HG03571 (cell line): Measurements from ENCODE around the gene MOBP.

Experiments
- ATAC-seq: cut with Tn5 transposase; IDR thresholded peaks from one replicate; pipeline ENCODE4 v1.9.1; 2021; ENCODE audit not compliant: unreplicated experiment

MOBP gene

DNA sequence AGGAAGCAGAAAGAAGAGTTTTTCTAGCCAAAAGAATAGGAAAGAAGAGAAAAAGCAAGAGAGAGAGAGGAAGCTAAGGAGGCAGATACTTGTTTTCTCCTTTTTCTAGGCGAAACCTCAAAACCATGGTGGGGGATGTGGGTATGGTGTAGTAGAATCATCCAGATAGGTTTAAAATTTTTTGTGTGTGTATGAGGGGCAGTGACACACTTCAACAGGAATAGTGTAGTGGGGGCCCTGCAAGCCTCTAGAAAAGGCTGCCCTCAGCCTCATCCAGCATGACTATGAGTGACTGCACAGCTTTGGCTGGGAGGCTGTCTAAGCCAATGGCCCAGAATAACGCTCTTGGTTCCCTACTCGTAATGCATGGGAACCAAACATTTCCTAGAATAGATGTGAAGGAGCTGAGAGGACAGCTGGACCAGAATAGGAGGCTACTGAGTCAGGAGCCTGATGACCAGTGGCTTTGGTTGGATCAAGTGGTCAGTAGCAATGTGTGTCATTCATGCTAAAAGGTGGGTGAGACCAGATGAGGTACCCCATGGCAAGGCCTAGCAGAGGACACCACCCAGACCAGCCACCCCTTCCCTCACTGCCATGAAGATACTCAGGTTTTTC lies 24.4 kb downstream of the MOBP start:
- no peak for ATAC-seq

GRCh38 chr3:39494781-39495180 lies 27.3 kb downstream of the MOBP start:
- no peak for ATAC-seq

DNA sequence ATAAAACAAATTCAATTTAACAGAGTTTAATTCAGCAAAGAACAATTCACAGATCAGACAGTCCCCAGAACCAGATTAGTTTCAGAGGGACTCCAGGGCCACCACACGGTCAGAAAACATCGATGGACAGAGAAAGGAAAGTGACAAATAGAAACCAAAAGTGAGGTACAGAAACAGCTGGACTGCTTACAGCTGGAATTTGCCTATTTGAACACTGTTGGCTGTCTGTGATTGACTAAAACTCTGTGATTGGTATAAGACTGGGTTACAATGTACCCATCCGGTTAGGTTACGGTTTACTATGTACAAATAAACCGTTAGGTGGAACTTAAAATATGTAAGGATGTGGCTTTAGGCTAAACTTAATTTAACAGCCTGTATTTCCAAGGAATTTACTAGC lies 30.3 kb downstream of the MOBP start:
- no peak for ATAC-seq

GRCh38 chr3:39499651-39500273 lies 32.3 kb downstream of the MOBP start:
- no peak for ATAC-seq

- no peak for ATAC-seq
Measured at GRCh38 chr3:39501059-39501458, 33.6 kb downstream of the MOBP start.

DNA sequence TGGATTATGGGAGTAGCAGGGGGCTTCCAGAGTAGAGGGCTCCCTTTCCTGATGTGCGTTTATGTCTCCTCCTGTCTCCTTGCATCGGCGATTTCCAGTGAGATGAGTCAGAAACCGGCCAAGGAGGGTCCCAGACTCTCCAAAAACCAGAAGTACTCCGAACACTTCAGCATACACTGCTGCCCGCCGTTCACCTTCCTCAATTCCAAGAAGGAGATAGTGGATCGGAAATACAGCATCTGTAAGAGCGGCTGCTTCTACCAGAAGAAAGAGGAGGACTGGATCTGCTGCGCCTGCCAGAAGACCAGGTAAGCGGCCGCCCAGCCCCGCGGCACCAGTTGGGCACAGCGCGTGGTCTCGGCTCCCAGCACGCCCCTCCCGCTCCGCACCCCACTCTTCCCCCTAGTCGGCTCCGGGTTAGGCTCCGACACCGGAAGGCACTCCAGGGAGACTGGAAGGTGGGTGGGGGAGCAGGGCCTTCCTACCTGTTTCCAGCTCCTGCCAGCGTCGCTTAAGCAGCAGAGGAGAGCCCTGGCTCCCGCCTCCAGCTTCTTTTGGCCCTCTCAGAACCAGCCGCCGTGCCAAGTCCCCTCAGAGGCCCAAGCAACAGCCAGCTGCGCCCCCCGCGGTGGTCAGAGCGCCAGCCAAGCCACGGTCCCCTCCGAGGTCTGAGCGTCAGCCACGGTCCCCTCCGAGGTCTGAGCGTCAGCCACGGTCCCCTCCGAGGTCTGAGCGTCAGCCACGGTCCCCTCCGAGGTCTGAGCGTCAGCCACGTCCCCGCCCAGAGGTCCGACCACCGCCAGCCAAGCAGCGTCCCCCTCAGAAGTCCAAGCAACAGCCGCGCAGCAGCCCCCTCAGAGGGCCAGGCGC lies 34.7 kb downstream of the MOBP start:
- no peak for ATAC-seq

GRCh38 chr3:39502838-39503145 lies 35.3 kb downstream of the MOBP start:
- ATAC-seq = no peak

DNA sequence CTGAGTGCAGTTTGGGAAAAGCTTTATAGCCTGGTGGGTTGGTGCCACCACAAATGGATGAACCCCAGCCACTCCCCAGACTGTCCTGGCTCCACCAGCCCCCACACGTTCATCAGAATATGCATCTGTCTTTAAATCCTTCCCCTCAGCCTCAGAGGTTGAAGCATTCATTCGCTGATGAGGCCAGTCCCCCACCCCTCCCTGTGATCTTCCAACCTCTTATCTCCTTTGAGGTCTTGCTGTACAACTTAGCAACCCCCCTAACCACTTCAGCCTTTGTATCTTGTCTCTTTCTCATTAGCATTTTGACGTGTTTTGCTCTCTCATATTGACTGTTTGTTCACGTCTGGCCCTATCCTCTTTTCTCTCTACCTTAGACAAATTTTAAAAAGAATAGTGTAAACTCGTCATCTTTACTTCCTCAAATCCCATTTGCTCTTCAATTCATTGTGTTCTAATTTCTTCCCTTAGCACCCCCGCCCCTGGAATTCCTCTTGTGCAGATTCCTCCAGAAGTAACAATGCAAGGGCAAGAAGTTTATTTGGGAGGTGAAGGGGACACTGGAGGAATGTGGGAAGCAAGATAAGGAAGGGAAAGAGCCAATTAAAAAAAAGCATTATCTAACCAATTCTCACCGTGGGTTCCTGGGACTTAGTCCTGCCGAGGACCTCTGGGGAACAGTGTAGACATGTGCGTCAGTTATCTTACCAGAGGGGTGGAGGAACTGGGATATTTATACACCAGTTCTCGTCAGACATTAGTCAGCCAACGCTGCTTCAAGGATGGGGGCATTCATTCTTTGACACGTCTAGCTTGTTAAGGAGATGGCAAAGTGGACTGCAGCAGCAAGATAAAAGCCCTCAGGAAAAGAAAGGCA lies 38.6 kb downstream of the MOBP start:
- ATAC-seq = no peak

DNA sequence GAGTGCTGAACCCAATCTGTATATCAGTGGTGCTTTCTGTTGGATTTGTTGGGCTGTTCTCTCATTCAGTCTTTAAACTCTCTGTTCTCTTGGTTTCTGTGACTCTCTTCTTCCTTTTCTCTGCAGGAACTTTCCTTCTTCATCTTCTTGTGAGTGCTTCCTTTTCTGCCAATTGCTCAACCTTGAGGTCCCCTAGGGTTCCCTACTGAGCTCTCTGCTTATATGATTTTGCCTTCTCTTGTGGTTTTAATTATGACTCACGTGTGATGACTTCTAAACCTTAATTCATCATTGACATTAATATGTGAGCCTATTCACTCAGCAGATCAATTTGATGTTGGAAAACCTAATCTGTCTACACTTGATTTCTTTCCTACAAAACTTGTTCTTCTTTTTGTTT lies 39.4 kb downstream of the MOBP start:
- no peak for ATAC-seq

- no peak for ATAC-seq
Measured at GRCh38 chr3:39513791-39514369, 46.4 kb downstream of the MOBP start.

GRCh38 chr3:39515681-39516441 lies 48.4 kb downstream of the MOBP start:
- ATAC-seq = no peak

GRCh38 chr3:39519103-39519502 lies 51.6 kb downstream of the MOBP start:
- no peak for ATAC-seq

GRCh38 chr3:39519554-39520288 lies 52.2 kb downstream of the MOBP start:
- ATAC-seq = no peak

GRCh38 chr3:39521456-39521855 lies 54.0 kb downstream of the MOBP start:
- no peak for ATAC-seq

- ATAC-seq = no peak
Measured at GRCh38 chr3:39524107-39524506, 56.6 kb downstream of the MOBP start.

DNA sequence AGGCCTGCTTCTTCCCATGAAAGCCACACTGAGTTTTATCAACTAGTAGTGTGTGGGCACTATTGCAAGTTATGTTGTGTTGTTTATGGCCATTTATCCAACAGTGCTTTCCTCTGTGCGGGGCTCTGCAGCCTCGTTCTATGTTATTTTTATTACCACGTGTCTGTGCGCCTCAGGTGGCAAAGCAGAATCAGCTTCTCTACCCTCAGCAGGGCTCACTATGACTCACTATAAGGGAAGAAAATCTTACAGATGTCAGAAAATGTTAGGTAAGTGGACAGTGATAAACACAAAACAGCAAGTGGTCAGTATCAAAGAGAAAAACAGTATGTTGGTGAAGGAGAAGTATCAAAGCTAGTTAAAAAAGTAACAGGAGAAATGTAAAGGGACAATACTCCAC lies 61.4 kb downstream of the MOBP start:
- no peak for ATAC-seq

- no peak for ATAC-seq
Measured at GRCh38 chr3:39529577-39529976, 62.1 kb downstream of the MOBP start.

- ATAC-seq = no peak
Measured at GRCh38 chr3:39531066-39531465, 63.6 kb downstream of the MOBP start.

DNA sequence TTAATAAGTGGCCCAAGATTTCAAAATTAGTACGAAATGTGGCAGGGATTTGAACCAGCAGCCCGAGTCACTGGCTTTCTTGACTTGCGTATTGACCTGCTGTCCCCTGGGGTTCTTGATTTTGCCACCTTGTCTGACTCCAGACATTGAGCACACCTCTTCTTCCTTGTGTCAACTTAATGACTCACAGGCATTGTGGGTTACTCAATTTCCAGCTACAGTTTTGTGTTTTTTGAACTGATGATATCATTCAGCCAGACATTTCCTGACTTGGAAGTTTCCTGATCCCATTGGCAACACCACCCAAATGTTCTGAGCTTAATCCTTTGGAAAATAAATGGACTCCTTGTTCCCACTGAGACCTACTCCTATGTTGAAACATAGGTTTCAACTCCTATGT lies 64.2 kb downstream of the MOBP start:
- no peak for ATAC-seq

DNA sequence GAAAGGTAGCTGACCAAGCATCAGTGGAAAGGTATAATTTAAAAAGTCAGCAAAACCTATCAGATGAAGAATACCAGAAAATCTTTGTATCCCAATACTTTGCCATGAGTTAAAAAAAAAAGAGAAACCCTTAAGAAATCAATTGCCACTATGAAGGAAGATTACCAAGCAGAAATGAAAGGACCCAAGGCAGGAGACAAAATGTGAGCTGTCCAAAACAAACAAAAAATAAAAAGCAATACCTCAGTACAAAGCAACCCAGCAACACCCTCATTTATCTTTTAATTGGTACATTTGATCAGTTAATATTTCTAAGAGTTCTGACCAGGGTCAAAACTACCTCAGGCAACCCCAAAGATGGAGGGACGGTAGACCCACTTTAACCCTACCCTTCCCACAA lies 65.3 kb downstream of the MOBP start:
- no peak for ATAC-seq
